GM19240 (cell line): ENCODE results near the gene RADIL.

Source experiments
- DNase-seq: peaks from one replicate; pipeline ENCODE4 v3.0.0; 2011; ENCODE audit warnings: low spot score; ENCODE audit not compliant: insufficient read length

Gene RADIL

GRCh38 chr7:4883033-4883371, 514 bp downstream of the RADIL start:
- no peak for DNase-seq

- no peak for DNase-seq
Observed at GRCh38 chr7:4882169-4883032, 1.1 kb downstream of the RADIL start.

DNA sequence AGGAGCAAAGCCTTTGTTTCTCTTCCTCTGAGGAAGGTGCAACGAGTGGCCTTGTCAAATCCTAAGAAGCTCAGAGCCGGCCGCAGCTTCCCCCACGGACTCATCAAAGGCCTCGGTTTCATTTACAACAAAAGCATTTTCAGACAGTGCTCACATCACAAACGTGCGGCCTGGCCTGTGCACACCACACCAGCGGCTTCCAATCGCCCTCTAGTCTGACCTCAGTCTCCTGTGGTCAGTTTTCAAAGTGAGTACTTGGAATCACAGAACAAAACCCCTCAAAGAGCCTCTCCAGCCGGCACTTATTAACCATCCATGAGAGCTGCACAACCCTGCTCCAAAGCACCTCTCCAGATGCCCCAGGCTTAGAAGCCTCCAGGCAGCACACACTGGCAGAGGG, 3.3 kb downstream of the RADIL start:
- DNase-seq = no peak

DNA sequence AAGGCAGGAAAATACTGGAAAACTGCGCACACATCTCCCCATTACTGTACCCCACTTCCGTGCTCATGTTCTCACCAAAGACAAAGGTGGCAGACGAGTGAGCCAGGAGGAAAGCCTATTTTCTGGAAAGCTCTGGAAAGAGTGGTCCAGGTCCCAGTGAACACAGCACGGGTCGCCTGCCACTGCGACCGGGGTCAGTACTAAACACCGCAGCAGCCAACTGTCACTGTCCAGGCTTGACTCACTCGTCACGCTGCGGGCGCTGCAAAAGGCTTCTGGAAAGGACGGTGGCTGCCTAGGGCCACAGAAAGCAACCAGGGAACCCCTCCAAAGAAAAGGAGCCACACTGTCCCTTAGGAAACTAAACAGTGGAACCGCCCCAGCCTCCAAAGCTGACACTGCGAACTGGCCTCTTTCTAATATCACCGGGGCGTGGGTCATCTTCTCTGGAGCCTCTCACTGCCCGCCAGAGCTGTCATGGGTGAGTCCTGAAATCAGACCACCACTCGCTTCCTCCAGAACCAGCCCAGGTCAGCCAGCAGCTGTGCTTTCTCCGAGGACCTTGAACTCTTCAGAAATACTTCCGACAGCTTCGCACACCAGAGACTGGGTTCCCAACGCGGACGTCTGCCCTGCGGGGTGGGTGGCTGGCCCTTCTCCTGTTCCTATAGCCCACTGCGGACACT, 4.0 kb downstream of the RADIL start:
- DNase-seq = no peak

DNA sequence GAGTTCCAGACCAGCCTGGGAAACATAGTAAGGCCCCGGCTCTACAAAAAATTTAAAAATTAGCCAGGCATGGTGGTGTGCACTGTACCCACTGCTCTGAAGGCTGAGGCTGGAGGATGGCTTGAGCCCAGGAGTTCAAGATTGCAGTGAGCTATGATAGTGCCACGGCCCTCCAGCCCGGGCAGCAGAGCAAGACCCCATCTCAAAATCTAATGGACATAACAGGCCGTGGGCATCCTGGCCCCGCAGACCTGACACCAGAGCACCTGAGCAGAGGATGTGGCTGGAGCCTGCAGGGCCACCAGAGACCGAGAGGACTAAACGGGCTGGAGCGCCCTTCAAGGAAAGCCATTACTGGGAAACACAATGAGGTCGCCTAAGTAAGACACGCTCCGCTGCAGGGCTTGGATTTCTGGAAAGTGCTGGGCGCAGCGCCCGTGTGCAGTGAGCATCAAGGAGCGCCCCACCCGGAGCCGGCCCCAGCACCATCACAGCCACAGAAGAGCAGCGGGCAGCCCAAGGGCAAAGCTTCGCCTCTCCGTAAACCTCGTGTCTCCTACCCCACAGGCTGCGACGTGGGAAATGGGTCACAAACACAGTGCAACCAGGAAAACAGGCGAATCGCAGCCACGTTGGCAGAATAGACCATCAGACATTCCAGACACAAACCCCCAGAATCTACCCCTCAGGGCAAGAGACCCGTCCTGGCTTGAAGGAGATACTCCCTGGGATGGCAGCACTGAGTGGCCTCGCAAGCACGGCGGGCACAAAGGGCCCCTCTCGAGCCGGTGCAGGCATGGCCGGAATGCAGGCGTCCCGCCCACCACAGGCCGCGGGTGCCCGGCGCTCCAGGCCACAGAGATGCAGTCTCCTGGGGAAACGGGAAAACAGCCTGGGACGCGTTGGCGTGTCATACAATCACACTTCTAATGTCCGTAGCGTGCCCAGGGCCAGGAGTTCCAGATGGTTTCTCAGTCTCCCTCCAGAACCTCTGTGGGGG, 4.9 kb downstream of the RADIL start:
- DNase-seq = no peak

DNA sequence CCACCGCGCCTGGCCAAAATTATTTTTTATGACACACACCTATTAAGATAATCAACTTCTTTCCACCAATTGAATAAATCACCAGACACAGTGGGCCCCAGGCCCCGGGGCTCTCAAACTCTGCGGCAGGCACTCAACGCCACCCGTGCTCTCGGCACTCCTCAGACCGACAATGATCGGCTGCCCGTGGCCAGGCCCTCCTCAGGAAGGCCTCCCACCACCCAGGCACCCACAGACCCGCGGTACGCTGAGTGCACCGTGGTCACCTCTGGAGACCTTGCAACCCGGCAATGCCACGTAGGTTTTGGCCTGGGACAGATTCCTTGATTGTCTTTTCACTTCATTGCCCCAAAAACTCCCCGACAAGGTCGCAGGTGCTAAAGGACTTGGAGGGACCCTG, 6.9 kb downstream of the RADIL start:
- no peak for DNase-seq

DNA sequence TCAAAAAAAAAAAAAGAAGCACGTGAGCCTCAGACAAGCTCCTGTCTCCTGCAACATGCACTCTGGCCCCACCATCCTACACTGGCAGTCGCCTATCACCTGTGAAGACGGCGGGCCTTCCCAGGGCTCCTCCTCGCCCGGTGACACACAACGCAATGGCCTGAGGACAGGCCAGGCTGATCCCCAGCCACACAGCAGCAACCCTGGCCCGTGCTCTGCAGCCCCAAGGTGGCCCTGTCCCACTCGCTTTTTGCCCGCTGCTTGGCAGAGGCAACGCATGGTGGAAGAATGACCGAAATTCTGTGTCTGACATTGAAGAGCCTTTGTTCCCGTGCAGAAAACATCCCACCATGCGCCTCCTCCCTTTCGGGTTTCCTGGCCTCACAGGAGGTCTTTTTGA, 8.1 kb downstream of the RADIL start:
- DNase-seq = no peak

DNA sequence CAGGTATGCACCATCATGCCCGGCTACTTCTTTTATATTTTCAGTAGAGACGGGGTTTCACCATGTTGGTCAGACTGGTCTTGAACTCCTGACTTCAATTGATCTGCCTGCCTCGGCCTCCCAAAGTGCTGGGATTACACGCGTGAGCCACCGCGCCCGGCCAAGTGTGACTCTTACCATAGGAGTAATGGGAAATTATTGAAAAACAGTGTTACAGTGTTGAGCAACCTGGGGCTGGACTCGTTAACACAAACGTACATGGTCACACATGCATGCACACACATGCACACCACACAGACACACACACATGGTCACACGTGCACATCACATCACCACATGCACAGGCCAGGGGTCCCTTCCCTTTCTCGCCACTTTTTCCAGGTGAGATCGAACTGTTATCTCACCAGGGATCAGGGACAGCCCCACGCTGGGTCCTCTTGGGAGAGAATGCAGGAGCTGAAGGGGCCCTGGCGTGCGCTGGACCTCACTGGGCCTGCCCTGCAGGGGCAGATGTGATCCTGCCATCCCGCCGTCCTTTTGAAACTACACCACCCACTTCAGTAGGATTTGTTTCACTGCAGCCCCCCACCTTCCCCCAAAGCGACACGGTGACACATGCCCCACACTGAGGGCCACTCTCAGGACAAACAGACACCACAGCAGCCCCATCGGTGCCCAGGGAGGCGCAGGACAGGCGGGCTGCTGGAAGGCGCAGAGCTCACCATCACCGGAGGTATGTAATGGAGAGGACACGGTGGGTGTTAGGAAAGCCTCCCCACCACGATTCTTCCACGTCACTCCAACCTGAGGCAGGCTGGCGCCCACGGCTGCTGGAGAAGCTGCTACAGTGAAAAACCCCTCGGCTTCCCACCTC, 10.2 kb downstream of the RADIL start:
- no peak for DNase-seq

DNA sequence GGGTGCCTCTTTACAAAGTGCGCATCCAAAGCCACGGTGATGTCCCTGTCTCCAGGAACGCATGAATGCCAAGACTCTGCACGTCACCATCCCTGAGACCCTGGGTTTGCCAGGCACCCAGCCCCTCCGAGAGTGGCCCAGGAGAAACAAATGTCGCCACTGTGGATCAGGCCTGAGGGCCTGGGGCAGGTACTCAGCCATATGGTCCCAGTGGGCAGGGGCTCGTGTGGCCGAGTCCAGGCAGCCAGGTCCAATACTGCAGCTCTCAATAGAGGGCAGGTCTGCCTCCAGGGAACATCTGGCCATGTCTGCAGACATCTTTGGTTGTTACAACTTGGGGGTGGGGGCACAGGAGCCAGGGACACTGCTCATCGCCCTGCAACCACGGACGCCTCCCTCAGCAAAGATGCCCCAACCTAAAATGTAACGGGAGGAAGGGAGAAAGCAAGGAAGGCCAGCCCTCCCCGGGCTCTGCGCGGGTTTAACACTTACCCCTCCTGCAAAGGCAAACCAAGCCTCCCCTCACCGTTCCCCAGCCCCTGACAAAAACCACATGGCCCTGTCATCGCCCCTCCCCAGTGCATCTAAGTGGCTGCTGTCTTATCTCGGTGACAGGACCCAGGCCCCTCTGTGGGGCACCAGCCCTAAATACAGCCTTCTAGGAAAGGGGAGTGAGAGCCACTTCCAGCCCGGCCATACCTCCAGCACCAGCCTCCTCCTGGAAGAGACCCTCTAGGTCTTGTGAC, 11.4 kb downstream of the RADIL start:
- no peak for DNase-seq

DNA sequence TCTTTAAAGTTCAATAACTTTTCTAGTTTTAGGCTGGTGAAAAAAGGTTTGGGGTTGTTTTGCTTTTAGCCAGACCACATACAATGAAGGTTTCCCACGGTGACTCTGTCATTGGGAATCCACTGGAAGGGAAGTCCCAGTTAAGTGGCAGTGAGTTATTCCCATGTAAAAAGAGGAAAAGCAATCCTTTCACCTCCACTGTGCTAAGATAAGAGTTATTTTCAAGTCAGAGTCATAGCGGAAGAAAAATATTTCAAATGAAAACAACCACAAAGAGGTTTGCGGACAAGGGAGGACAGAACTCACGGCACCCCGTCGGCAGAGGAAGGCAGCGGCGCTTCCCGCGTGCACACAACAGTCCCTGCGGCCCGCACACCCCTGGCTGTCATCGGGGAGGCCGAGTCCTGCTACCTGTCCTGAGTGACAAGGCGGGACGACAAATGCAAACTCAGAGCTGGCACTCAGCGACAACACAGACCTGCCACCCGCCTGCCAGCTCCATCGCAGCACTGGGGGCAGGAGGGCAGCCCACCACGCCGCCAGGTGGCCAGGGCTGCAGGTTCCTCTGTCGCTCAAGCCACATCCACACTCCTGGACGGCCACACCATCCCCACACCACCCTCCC, 12.3 kb downstream of the RADIL start:
- no peak for DNase-seq

DNA sequence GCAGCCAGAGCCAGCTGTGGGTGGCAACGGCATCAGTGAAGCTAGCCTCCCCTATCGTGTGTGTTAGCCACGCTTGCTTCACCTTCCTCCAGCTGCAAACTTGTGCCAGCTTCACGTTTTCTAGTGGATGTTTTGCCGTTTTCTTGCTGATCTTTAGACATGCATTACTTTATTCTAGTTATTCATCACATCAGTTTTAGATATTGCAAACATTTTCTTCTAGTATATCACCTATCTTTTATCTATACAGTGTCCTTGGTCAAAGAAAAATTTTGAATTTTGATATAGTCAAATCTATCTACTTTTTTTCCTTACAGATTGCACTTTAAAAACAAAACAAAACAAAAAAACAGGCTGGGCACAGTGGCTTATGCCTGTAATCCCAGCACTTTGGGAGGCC, 15.0 kb downstream of the RADIL start:
- DNase-seq = no peak

DNA sequence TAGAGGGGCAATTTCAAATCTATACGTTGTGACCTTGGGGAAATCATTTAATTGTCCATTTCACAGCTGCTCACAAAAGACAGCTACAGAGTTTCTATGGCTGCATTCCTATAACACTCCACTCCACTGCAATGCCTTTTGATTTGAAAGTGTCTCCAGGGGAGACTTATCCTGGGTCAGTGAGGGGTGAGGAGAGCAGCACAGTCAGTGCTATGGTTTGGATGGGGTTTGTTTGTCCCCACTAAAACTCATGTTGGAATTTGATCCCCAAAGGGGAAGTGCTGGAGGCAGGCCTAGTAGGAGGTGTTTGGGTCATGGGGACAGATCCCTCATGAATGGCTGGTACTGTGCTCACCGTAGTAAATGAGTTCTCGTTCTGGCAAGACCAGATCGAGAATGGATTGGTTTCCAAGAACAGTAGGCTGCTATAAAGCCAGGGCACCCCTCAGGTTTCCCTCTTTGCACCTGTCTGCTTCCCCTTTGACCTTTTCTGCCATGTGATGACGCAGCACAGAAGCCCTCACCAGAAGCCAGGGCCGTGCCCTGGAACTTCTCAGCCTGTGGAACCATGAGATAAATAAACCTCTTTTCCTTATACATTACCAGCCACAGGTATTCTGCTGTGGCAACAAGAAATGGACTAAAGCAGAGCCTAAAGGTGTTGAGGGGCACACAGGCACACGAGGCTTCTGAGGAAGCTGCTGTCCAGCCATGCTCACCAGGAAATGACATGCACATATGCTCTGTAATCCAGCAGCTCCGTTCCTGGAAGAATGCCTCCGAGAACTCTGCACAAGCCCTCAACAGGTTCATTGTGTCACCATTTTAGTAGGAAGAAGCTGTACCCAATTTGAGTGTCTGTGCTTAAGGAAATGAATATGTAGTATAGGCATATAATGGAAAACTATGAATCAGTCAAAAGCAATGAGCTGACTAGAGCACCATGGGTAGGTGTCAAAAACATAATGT, 16.7 kb downstream of the RADIL start:
- no peak for DNase-seq

DNA sequence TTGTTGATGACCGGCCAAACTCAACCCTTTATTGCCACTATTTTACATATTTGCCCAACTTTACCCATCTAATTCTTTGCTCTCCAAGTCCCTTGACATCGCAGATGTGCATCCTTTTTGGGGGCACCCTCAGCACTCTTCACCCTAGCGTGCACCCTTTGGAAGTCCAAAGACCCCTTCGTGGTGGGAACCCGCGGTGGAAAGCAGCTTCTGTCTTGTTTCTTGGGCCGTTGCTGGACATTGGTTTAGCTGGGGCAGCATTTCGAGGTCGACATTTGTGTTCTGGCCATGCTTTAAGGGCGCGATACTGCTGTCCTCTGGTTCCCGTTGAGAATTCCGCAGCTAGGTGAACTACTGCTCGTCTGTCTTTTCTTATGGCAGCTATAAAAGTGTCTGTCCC, 21.4 kb downstream of the RADIL start:
- DNase-seq = no peak

DNA sequence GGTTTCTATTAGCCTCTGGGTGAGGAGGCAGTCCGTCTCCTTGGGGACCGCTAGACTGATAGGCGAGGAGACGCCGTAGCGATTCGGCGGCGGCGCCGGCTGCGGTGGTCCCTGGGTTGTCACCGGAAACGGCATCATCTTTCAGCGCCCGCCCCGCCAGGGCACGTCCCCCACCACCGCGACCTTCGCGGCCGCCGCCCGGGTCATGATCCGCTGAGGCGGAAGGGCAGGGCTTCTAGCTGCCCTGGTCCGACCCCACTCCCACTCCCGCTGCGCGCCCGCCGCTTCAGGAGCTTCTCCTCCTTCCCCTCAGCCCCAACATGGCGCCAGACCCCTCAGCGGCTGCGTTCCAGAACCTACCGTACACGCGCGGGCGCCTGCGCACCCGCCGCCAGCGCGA, 21.8 kb downstream of the RADIL start, which contains the start of gene PAPOLB:
Gene PAPOLB, minus strand, starts transcription at position 358 of the 400 bp plus-strand sequence. Its CDS starts 220 bp downstream, at position 138.
- DNase-seq = no peak

GRCh38 chr7:4861227-4861626, 22.3 kb downstream of the RADIL start:
- DNase-seq = no peak

DNA sequence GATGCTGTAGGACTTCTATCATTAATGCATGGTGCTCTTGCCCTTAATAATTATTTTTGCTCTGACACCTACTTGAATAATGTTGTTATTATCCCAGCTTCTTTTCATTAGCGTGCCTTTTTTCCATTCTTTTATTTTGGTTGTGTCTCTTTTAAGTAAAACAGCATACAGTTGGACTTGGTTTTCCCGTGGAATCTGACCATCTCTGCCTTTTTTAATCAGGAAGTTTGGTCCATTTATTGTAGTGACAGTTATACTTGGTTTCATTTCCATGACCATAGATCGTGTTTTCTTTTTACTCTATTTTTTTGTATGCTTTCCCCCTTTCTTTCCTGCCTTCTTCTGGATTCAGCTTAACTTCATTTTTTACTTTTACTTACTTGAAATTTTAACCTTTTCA, 26.3 kb downstream of the RADIL start:
- DNase-seq = no peak

GRCh38 chr7:4856336-4857057, 27.0 kb downstream of the RADIL start:
- DNase-seq = no peak

DNA sequence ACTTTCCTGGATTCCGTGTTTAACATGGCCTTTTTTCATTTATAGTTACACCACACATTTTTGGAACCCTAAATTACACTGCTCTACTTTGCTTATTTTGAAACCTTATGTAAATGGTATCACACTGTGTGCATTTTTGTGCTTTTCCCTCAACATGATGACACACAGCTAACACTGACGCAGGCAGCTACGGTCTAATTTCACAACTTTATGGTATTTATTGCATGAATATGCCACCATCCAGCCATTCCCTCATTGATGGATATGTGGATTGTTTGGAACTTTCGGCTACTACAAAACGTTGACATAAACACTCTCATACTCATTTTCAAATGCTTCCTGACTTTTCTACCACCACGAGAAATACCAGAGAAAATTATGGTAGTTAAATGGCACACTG, 28.6 kb downstream of the RADIL start:
- no peak for DNase-seq
